ENCODE data around the gene GLDN.

The GLDN gene

GRCh38 chr15:51323749-51324148, 17.7 kb upstream of the GLDN start:
- no peak for DNase-seq

- DNase-seq, result no peak
These were observed 16.3 kb upstream of the GLDN start for GRCh38 chr15:51325167-51325566.

- no peak for DNase-seq
These were observed 14.4 kb upstream of the GLDN start for GRCh38 chr15:51327081-51327480.

- DNase-seq, result no peak
These were observed 12.5 kb upstream of the GLDN start for GRCh38 chr15:51328926-51329325.

GRCh38 chr15:51331141-51331540, 10.3 kb upstream of the GLDN start:
- no peak for DNase-seq

GRCh38 chr15:51332206-51333147, 9.0 kb upstream of the GLDN start:
- no peak for DNase-seq

- DNase-seq, result no peak
These were observed 7.9 kb upstream of the GLDN start for GRCh38 chr15:51333571-51333970.

GRCh38 chr15:51334011-51334451, 7.4 kb upstream of the GLDN start:
- DNase-seq, result no peak

- no peak for DNase-seq
These were observed 6.4 kb upstream of the GLDN start for GRCh38 chr15:51335087-51335486.

- no peak for DNase-seq
These were observed 5.7 kb upstream of the GLDN start for GRCh38 chr15:51335538-51336410.

- DNase-seq, result no peak
These were observed 3.0 kb upstream of the GLDN start, which contains the start of gene CYP19A1 for GRCh38 chr15:51338496-51338895. TSS of gene CYP19A1 (minus strand) at chr15:51338596. CDS start at chr15:51242912, 95,684 bp downstream.

GRCh38 chr15:51342227-51342999, 958 bp downstream of the GLDN start:
- DNase-seq, result no peak

- no peak for DNase-seq
These were observed 2.0 kb downstream of the GLDN start for GRCh38 chr15:51343466-51343865.

- DNase-seq, result no peak
These were observed 4.7 kb downstream of the GLDN start for GRCh38 chr15:51346136-51346535.

GRCh38 chr15:51348688-51349087, 7.2 kb downstream of the GLDN start:
- DNase-seq, result no peak

GRCh38 chr15:51349156-51349844, 7.8 kb downstream of the GLDN start:
- DNase-seq, result no peak

GRCh38 chr15:51350723-51351122, 9.3 kb downstream of the GLDN start:
- DNase-seq, result no peak

GRCh38 chr15:51353976-51354375, 12.5 kb downstream of the GLDN start:
- DNase-seq, result no peak

- no peak for DNase-seq
These were observed 13.6 kb downstream of the GLDN start for GRCh38 chr15:51355096-51355495.

GRCh38 chr15:51356147-51356546, 14.7 kb downstream of the GLDN start:
- DNase-seq, result no peak

GRCh38 chr15:51356983-51357382, 15.5 kb downstream of the GLDN start:
- DNase-seq, result no peak

- no peak for DNase-seq
These were observed 18.5 kb downstream of the GLDN start for GRCh38 chr15:51359981-51360380.

All from activated effector memory CD4-positive, alpha-beta T cell treated with Interleukin-2 at 50 U/mL for 16 hours (primary cell).